K562 (cell line): Measurements from ENCODE around the gene PLCD1. TPM values are rescaled to one million over a fixed set of nuclear protein-coding genes. Genes with fewer than 3 reads are reported as not detected.

Experiments
- BMI1 ChIP-seq: fragments of 150-350 bp; IDR thresholded peaks from 2 replicates; pipeline ENCODE4 v1.6.1; 2014; ENCODE audit warnings: low read length
- CHCHD3 ChIP-seq: fragments of 250-450 bp; sonication (Bioruptor Pico); IDR thresholded peaks from 2 replicates; pipeline ENCODE4 v2.1.2; 2022; ENCODE audit warnings: mild to moderate bottlenecking
- GTF2A2 ChIP-seq: IDR thresholded peaks from 2 replicates; pipeline ENCODE4 v1.6.1; 2016; ENCODE audit warnings: mild to moderate bottlenecking, missing genetic modification characterization, missing compliant biosample characterization
- HCFC1 ChIP-seq: IDR thresholded peaks from 2 replicates; pipeline ENCODE4 v1.6.1; 2012; ENCODE audit warnings: low read depth, low read length, improper control_type of control experiment
- HDGF ChIP-seq: fragments of 450-650 bp; IDR thresholded peaks from 2 replicates; pipeline ENCODE4 v1.6.1; 2016
- HNRNPLL ChIP-seq: fragments of 200-400 bp; formaldehyde crosslinking; IDR thresholded peaks from 2 replicates; pipeline ENCODE4 v1.6.1; 2017; ENCODE audit warnings: low read length, low read depth, mild to moderate bottlenecking; ENCODE audit not compliant: poor library complexity, severe bottlenecking
- IFI16 ChIP-seq: fragments of 250-450 bp; sonication (Bioruptor Pico); IDR thresholded peaks from 2 replicates; pipeline ENCODE4 v2.1.2; 2022; ENCODE audit warnings: mild to moderate bottlenecking, inconsistent platforms
- MECOM ChIP-seq: fragments of 250-450 bp; sonication (Bioruptor Pico); IDR thresholded peaks from 2 replicates; pipeline ENCODE4 v1.8.0; 2022; ENCODE audit warnings: inconsistent platforms
- MEIS2 ChIP-seq: fragments of 450-650 bp; IDR thresholded peaks from 2 replicates; pipeline ENCODE4 v1.6.1; 2014; ENCODE audit warnings: mild to moderate bottlenecking; ENCODE audit not compliant: partially characterized antibody
- RBBP5 ChIP-seq: fragments of 200-600 bp; sonication (generic); IDR thresholded peaks from 2 replicates; pipeline ENCODE4 v1.6.1; 2012; ENCODE audit warnings: borderline replicate concordance, mild to moderate bottlenecking, low read length, control low read depth, inconsistent platforms; ENCODE audit not compliant: insufficient read depth, poor library complexity, severe bottlenecking
- RFX7 ChIP-seq: fragments of 250-450 bp; sonication (Bioruptor Pico); IDR thresholded peaks from 2 replicates; pipeline ENCODE4 v1.5.1; 2021; ENCODE audit warnings: mild to moderate bottlenecking
- SFPQ ChIP-seq: fragments of 200-400 bp; formaldehyde crosslinking; IDR thresholded peaks from 2 replicates; pipeline ENCODE4 v1.6.1; 2017; ENCODE audit warnings: mild to moderate bottlenecking, low read depth, low read length, moderate library complexity
- TEAD1 ChIP-seq, 2 experiments: fragments of 450-650 bp in 1 of 2; sonication (generic) in 1 of 2; formaldehyde crosslinking; IDR thresholded peaks; 2 replicates each; pipeline versions ENCODE4 v1.4.0 to v1.8.0; 2020 to 2022; ENCODE audit warnings: mild to moderate bottlenecking in 2 of 2, missing genetic modification reagents in 1 of 2
- TFAM ChIP-seq: fragments of 250-450 bp; sonication (Bioruptor Pico); conservative IDR thresholded peaks from 2 replicates; pipeline ENCODE4 v1.5.0; 2021; ENCODE audit warnings: mild to moderate bottlenecking, moderate library complexity
- ZBTB11 ChIP-seq, 3 experiments: fragments of 200-800 bp in 1 of 3; fragments of 250-450 bp in 1 of 3; fragments of 450-650 bp in 1 of 3; sonication (Bioruptor Pico) in 1 of 3; sonication (Bioruptor generic) in 1 of 3; formaldehyde crosslinking in 1 of 3; IDR thresholded peaks; 2 replicates each; pipeline versions ENCODE4 v1.6.1 to v1.8.0; 2016 to 2022; ENCODE audit warnings: mild to moderate bottlenecking in 2 of 3, missing genetic modification characterization in 2 of 3, missing compliant biosample characterization in 1 of 3, moderate library complexity in 1 of 3
- ZFP1 ChIP-seq: fragments of 450-650 bp; formaldehyde crosslinking; IDR thresholded peaks from 2 replicates; pipeline ENCODE4 v1.4.0; 2020; ENCODE audit warnings: mild to moderate bottlenecking, mixed read lengths
- ZKSCAN1 ChIP-seq: fragments of 150-350 bp; IDR thresholded peaks from 2 replicates; pipeline ENCODE4 v1.6.1; 2016; ENCODE audit warnings: low read depth, low read length
- ZNF695 ChIP-seq: fragments of 450-650 bp; formaldehyde crosslinking; IDR thresholded peaks from 2 replicates; pipeline ENCODE4 v1.4.0; 2020; ENCODE audit warnings: mild to moderate bottlenecking, moderate library complexity
- ZNF707 ChIP-seq: fragments of 250-450 bp; sonication (Bioruptor Pico); conservative IDR thresholded peaks from 2 replicates; pipeline ENCODE4 v1.8.0; 2022; ENCODE audit warnings: inconsistent platforms, mild to moderate bottlenecking, moderate library complexity
- ZNF76 ChIP-seq: fragments of 250-450 bp; sonication (Bioruptor Pico); IDR thresholded peaks from 2 replicates; pipeline ENCODE4 v1.4.0; 2020; ENCODE audit warnings: mild to moderate bottlenecking, moderate library complexity, borderline replicate concordance
- ZNF780A ChIP-seq: fragments of 250-450 bp; sonication (Bioruptor Pico); IDR thresholded peaks from 2 replicates; pipeline ENCODE4 v1.5.0; 2021; ENCODE audit warnings: mild to moderate bottlenecking
- ZSCAN29 ChIP-seq: fragments of 450-650 bp; IDR thresholded peaks from 2 replicates; pipeline ENCODE4 v1.6.1; 2017
- polyA plus RNA-seq, 8 experiments: library from polyadenylated mRNA; depleted of rRNA in 4 of 8; stranded (reverse) in 5 of 8; unstranded in 3 of 8; fragments of >200 nt; fragmentation: Nextera tagmentation in 2 of 8; fragmentation: Illumina TruSeq in 1 of 8; extraction: Ambion mirVana in 2 of 8; extraction: Trizol in 1 of 8; gene quantifications; 2 replicates each; pipeline versions ENCODE4 v1.2.1 to v1.2.3, GENCODE V29; 2011 to 2014; ENCODE audit warnings: inconsistent platforms in 1 of 8, missing spikeins in 1 of 8
- total RNA-seq, 7 experiments: library from RNA; depleted of rRNA in 6 of 7; stranded (reverse); fragments of >200 nt in 6 of 7; fragmentation: Illumina TruSeq in 2 of 7; extraction: Trizol in 2 of 7; gene quantifications; 2 replicates each; pipeline versions ENCODE4 v1.2.1 to v1.2.3, GENCODE V29; 2011 to 2021; ENCODE audit warnings: low replicate concordance in 1 of 7
- TF ChIP-seq, protein P1 (sequence below): fragments of 250-450 bp; sonication (Bioruptor Pico); IDR thresholded peaks from 2 replicates; pipeline ENCODE4 v1.5.0; 2021; ENCODE audit warnings: mild to moderate bottlenecking, borderline replicate concordance

The PLCD1 gene
- total and polyA plus RNA-seq, 9 of the 15 experiments (the other 6 are each of a cell fraction or from before 2014, with no cell fraction given): 5.4 to 209 (median 116) TPM

DNA sequence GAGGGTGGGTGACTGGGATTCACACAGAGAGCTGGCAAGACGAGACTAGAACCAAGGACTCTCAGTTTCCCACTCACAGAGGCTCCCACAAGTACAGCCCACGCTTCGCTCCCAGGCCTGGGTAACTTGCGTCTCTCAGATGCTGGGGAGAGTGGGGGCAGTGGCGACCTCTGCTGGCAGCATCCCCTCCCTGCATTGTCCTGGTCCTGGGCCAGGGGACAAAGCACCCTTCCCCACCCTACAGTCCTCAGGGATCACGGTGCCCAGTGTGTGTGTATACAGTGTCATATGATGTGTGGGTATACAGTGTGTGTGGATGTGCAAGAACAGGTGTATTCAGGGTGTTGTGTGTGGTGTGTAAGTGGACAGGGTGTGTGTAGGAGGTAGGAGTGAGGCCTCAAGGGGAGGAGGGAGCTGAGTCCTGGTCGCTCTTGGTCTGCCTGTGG is 26.0 kb downstream of the PLCD1 start (continued):
- TF ChIP-seq ZNF780A (no peak), GTF2A2 (tag) (no peak), HCFC1 (no peak), MECOM (CRISPR knock-in tag) (no peak), SFPQ (no peak), ZFP1 (CRISPR knock-in tag) (no peak), ZNF76 (CRISPR knock-in tag) (no peak), TFAM (CRISPR knock-in tag) (no peak), TEAD1 (CRISPR knock-in tag; IDR thresholded peaks at IDR 0.05) (0 out of 4 replicates have a peak, but pooled peaks of 1 of the 2 experiments have one; percentile 19), HNRNPLL (no peak), ZBTB11 (CRISPR knock-in tag; IDR thresholded peaks at IDR 0.05) (no peak), RFX7 (CRISPR knock-in tag) (no peak), HDGF (peak; percentile 97), BMI1 (no peak), RBBP5 (no peak), MEIS2 (no peak), ZSCAN29 (no peak), ZNF707 (CRISPR knock-in tag) (no peak), CHCHD3 (CRISPR knock-in tag) (no peak), ZNF695 (CRISPR knock-in tag) (no peak), IFI16 (CRISPR knock-in tag) (no peak), ZKSCAN1 (no peak)
- TF ChIP-seq, protein P1, sequence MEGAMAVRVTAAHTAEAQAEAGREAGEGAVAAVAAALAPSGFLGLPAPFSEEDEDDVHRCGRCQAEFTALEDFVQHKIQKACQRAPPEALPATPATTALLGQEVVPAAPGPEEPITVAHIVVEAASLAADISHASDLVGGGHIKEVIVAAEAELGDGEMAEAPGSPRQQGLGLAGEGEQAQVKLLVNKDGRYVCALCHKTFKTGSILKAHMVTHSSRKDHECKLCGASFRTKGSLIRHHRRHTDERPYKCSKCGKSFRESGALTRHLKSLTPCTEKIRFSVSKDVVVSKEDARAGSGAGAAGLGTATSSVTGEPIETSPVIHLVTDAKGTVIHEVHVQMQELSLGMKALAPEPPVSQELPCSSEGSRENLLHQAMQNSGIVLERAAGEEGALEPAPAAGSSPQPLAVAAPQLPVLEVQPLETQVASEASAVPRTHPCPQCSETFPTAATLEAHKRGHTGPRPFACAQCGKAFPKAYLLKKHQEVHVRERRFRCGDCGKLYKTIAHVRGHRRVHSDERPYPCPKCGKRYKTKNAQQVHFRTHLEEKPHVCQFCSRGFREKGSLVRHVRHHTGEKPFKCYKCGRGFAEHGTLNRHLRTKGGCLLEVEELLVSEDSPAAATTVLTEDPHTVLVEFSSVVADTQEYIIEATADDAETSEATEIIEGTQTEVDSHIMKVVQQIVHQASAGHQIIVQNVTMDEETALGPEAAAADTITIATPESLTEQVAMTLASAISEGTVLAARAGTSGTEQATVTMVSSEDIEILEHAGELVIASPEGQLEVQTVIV: no peak
